D721Med (cell line): ENCODE results near the gene PER3.

Experiments used
- DNase-seq: peaks from one replicate; pipeline ENCODE4 v3.0.0; 2011; ENCODE audit warnings: low spot score; ENCODE audit not compliant: insufficient read length
- FAIRE-seq: peaks from 2 replicates; lab custom pipeline; 2011; peaks lifted over from hg19 to GRCh38; lab: Jason Lieb, UNC
- CTCF ChIP-seq: IDR thresholded peaks from 2 replicates; pipeline ENCODE4 v1.5.1; 2012; ENCODE audit warnings: mild to moderate bottlenecking, control low read depth; ENCODE audit not compliant: insufficient read depth; ENCODE audit errors: missing control alignments

Gene PER3

GRCh38 chr1:7810395-7810794, 26.3 kb downstream of the PER3 start:
- DNase-seq: no peak
- TF ChIP-seq CTCF: no peak
- FAIRE-seq: no peak

DNA sequence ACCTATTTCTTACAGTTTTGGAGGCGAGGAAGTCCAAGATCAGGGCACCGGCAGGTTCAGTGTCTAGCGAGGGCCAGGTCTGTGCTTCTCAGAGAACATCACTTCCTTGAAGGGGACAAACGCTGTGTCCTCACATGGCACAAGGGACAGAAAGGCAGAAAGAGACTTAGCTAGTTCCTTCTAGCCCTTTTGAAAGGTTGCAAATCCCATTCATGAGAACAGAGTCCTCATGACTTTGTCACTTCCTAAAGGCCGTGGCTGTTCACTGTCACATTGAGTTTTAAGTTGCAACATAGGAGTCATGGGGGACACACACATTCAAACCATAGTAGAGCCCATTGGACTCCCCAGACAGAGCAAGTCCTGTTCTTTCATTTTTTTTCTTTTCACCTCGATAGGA, 27.4 kb downstream of the PER3 start:
- no peak for TF ChIP-seq CTCF
- FAIRE-seq (no peak), DNase-seq (no peak)

- FAIRE-seq (no peak), DNase-seq (no peak)
- TF ChIP-seq CTCF: no peak
These were observed 29.7 kb downstream of the PER3 start for GRCh38 chr1:7813677-7814373.

- FAIRE-seq (no peak), DNase-seq (no peak)
- no peak for TF ChIP-seq CTCF
These were observed 37.2 kb downstream of the PER3 start for GRCh38 chr1:7821282-7821681.

DNA sequence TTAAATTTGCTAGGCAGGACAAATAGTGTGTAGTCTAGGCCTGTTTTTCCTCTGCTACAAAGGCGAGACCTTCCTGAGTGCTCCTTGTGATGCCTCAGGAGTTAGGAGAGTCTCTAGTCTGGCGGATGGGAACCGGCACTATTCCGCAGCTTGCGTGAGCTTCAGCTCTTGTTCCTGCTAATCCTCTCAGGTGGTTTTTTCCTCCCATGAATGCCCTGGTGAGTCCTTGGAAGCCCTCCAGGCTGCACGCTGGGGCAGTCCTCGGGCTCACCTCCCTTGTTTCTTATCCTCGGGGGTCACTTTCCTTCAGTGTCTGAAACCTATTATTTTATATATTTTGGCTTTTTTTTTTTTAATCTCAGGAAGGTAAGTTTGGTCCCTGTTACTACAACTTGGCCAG, 40.6 kb downstream of the PER3 start:
- no peak for TF ChIP-seq CTCF
- DNase-seq: no peak
- no peak for FAIRE-seq

DNA sequence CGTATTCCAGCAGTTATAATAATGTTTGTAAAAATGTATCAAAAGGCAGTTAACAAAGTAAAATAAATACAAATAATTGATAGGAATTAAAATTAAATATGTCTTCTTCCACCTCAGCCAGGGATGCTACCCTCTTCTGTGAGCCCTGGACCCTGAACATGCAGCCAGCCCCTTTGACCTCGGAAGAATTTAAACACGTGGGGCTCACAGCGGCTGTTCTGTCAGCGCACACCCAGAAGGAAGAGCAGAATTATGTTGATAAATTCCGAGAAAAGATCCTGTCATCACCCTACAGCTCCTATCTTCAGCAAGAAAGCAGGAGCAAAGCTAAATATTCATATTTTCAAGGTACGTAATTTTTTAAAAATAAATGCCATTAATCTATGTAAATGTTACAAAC, 42.3 kb downstream of the PER3 start:
- DNase-seq: no peak
- no peak for TF ChIP-seq CTCF
- FAIRE-seq: no peak

DNA sequence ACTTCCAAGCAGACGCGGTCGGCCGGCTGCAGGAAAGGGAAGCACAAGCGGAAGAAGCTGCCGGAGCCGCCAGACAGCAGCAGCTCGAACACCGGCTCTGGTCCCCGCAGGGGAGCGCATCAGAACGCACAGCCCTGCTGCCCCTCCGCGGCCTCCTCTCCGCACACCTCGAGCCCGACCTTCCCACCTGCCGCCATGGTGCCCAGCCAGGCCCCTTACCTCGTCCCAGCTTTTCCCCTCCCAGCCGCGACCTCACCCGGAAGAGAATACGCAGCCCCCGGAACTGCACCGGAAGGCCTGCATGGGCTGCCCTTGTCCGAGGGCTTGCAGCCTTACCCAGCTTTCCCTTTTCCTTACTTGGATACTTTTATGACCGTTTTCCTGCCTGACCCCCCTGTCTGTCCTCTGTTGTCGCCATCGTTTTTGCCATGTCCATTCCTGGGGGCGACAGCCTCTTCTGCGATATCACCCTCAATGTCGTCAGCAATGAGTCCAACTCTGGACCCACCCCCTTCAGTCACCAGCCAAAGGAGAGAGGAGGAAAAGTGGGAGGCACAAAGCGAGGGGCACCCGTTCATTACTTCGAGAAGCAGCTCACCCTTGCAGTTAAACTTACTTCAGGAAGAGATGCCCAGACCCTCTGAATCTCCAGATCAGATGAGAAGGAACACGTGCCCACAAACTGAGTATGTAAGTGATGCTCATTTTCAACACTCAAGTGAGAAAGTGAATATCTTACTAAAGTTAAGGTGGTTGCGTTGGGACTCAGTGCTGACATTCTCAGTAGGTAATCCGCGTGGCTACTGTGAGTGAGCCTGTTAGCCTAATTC, 43.2 kb downstream of the PER3 start:
- TF ChIP-seq CTCF: no peak
- DNase-seq (no peak), FAIRE-seq (no peak)
